Ishikawa (cell line): Measurements from ENCODE around the gene BICC1.

ENCODE experiments used
- CEBPB ChIP-seq: IDR thresholded peaks from 2 replicates; pipeline ENCODE4 v1.6.1; 2012
- CREB1 ChIP-seq: IDR thresholded peaks from 2 replicates; pipeline ENCODE4 v1.6.1; 2012; ENCODE audit warnings: low read depth
- EGR1 ChIP-seq: IDR thresholded peaks from 2 replicates; pipeline ENCODE4 v1.6.1; 2012
- EP300 ChIP-seq: IDR thresholded peaks from 2 replicates; pipeline ENCODE4 v1.6.1; 2012; ENCODE audit warnings: borderline replicate concordance
- FOXM1 ChIP-seq: IDR thresholded peaks from 2 replicates; pipeline ENCODE4 v1.6.1; 2012; ENCODE audit warnings: low read depth, borderline replicate concordance
- NFIC ChIP-seq: IDR thresholded peaks from 2 replicates; pipeline ENCODE4 v1.6.1; 2012
- RAD21 ChIP-seq: IDR thresholded peaks from 2 replicates; pipeline ENCODE4 v1.6.1; 2012; ENCODE audit warnings: low read depth
- TAF1 ChIP-seq: IDR thresholded peaks from 2 replicates; pipeline ENCODE4 v1.6.1; 2012; ENCODE audit warnings: low read depth, mild to moderate bottlenecking
- TCF12 ChIP-seq: IDR thresholded peaks from 2 replicates; pipeline ENCODE4 v1.6.1; 2012; ENCODE audit warnings: low read depth
- TEAD4 ChIP-seq: IDR thresholded peaks from 2 replicates; pipeline ENCODE4 v1.6.1; 2012
- YY1 ChIP-seq: IDR thresholded peaks from 2 replicates; pipeline ENCODE4 v1.6.1; 2012; ENCODE audit warnings: low read depth
- ZBTB7A ChIP-seq: IDR thresholded peaks from 2 replicates; pipeline ENCODE4 v1.6.1; 2012; ENCODE audit warnings: low read depth
- TF ChIP-seq, protein P1 (sequence below): IDR thresholded peaks from 2 replicates; pipeline ENCODE4 v1.6.1; 2012
- TF ChIP-seq, protein P2 (sequence below): IDR thresholded peaks from 2 replicates; pipeline ENCODE4 v1.6.1; 2012
- TF ChIP-seq, protein P3 (sequence below): IDR thresholded peaks from 2 replicates; pipeline ENCODE4 v1.6.1; 2012; ENCODE audit warnings: low read depth, mild to moderate bottlenecking

Gene BICC1

DNA sequence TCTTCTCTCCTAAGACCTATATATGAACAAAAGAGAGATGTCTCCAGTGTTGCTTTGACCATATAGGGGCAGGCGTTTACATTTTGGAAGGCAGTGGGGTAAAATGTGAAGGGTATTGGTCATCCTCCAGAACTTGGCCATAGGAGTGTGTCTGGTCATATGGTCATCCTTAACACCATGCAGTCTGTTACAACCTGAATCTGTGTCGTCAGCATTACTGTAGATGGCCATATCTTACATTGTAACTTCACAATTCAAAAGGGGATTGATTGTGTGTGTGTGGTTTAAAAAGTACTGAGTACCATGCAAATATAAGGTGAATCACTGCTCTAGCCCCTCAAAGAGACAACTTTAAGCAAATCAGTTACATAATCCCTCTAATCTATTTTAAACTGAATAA is 311.7 kb downstream of the BICC1 start:
- TF ChIP-seq, protein P1, sequence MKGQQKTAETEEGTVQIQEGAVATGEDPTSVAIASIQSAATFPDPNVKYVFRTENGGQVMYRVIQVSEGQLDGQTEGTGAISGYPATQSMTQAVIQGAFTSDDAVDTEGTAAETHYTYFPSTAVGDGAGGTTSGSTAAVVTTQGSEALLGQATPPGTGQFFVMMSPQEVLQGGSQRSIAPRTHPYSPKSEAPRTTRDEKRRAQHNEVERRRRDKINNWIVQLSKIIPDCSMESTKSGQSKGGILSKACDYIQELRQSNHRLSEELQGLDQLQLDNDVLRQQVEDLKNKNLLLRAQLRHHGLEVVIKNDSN: no peak
- TF ChIP-seq YY1: no peak
- no peak for TF ChIP-seq CREB1
- TF ChIP-seq FOXM1: no peak
- TF ChIP-seq, protein P2, sequence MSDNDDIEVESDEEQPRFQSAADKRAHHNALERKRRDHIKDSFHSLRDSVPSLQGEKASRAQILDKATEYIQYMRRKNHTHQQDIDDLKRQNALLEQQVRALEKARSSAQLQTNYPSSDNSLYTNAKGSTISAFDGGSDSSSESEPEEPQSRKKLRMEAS: no peak
- no peak for TF ChIP-seq EP300
- TF ChIP-seq TCF12: no peak
- TF ChIP-seq ZBTB7A: no peak
- TF ChIP-seq RAD21: no peak
- TF ChIP-seq, protein P3, sequence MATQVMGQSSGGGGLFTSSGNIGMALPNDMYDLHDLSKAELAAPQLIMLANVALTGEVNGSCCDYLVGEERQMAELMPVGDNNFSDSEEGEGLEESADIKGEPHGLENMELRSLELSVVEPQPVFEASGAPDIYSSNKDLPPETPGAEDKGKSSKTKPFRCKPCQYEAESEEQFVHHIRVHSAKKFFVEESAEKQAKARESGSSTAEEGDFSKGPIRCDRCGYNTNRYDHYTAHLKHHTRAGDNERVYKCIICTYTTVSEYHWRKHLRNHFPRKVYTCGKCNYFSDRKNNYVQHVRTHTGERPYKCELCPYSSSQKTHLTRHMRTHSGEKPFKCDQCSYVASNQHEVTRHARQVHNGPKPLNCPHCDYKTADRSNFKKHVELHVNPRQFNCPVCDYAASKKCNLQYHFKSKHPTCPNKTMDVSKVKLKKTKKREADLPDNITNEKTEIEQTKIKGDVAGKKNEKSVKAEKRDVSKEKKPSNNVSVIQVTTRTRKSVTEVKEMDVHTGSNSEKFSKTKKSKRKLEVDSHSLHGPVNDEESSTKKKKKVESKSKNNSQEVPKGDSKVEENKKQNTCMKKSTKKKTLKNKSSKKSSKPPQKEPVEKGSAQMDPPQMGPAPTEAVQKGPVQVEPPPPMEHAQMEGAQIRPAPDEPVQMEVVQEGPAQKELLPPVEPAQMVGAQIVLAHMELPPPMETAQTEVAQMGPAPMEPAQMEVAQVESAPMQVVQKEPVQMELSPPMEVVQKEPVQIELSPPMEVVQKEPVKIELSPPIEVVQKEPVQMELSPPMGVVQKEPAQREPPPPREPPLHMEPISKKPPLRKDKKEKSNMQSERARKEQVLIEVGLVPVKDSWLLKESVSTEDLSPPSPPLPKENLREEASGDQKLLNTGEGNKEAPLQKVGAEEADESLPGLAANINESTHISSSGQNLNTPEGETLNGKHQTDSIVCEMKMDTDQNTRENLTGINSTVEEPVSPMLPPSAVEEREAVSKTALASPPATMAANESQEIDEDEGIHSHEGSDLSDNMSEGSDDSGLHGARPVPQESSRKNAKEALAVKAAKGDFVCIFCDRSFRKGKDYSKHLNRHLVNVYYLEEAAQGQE: no peak
- TF ChIP-seq TAF1: no peak
- no peak for TF ChIP-seq CEBPB
- TF ChIP-seq NFIC: no peak
- no peak for TF ChIP-seq TEAD4
- TF ChIP-seq EGR1: no peak

DNA sequence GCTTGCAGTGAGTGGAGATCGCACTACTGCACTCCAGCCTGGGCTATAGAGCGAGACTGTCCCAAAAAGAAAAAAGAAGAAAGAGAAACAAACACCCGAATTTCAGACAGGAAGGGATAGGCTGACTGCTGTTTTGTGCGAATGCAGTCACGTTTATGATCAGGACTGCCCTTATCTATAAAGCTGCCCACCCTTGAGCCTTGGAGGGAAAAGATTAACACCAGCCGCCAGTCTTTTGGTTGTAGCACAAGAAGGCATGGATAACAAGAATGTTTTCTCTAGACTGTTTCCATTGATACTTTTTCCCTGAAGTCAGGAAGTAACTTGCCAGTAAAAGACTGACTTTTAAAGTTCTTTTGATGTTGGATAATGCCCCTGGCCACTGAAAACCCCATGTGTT is 314.0 kb downstream of the BICC1 start:
- TF ChIP-seq, protein P2: no peak
- TF ChIP-seq CREB1: no peak
- no peak for TF ChIP-seq TCF12
- no peak for TF ChIP-seq TEAD4
- no peak for TF ChIP-seq RAD21
- no peak for TF ChIP-seq NFIC
- TF ChIP-seq EGR1: no peak
- no peak for TF ChIP-seq EP300
- no peak for TF ChIP-seq YY1
- no peak for TF ChIP-seq ZBTB7A
- no peak for TF ChIP-seq CEBPB
- no peak for TF ChIP-seq FOXM1
- TF ChIP-seq, protein P3: no peak

DNA sequence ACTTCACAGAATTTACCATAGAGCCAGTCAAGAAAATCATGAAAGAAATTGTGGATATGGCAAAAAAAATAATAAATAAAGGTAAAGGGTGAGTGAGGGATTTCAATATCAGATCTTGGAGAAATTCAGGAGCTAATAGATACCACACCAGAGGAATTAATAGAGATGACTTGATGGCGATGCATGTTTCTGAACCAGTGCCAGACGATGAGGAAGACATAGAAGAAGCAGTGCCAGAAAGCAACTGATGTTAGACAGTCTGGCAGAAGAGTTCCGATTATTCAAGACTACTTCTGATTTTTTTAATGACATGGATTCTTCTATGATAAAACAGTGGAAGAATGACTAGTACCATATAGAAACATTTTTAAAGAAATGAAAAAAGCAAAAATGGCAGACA is 314.7 kb downstream of the BICC1 start:
- no peak for TF ChIP-seq EGR1
- TF ChIP-seq RAD21: no peak
- TF ChIP-seq TEAD4: no peak
- TF ChIP-seq YY1: no peak
- TF ChIP-seq CEBPB: no peak
- no peak for TF ChIP-seq NFIC
- TF ChIP-seq CREB1: no peak
- no peak for TF ChIP-seq FOXM1
- TF ChIP-seq ZBTB7A: no peak
- no peak for TF ChIP-seq TCF12
- TF ChIP-seq TAF1: no peak
- TF ChIP-seq, protein P1: no peak

DNA sequence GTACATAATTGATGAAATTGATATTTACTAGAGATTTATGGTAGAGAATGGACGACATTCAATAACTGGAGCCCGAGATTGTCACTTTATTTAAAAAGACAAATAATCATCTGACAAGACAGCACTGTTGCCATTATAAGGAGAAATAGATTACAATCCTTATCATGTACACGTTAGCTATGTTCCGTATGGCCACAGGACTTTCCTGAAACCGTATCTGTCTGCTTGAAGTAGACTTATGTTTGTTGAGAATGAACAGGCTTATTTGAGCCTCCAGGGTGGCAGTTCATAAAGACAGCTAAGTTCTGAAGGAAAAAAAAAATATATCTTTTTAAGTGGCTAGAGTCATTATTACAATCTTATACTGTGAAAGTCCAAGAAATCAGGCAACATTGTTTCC is 317.2 kb downstream of the BICC1 start:
- TF ChIP-seq TCF12 (no peak), CEBPB (no peak), TAF1 (no peak), YY1 (no peak), FOXM1 (no peak), NFIC (no peak), RAD21 (no peak), EGR1 (no peak), CREB1 (no peak), ZBTB7A (no peak), TEAD4 (no peak), EP300 (no peak)
- TF ChIP-seq, protein P3: no peak
- TF ChIP-seq, protein P1: no peak
- TF ChIP-seq, protein P2: no peak
